ENCODE data around the gene SLC6A1.

The SLC6A1 gene

GRCh38 chr3:10978956-10979355 lies 13.6 kb upstream of the SLC6A1 start:
- H3K27ac ChIP-seq (ENCODE audit: low read depth, low read length, poor library complexity, severe bottlenecking) = no peak overlapping the region
- H3K9me3 ChIP-seq (ENCODE audit: low read length) = no peaks in the 10 kb centered on the region
- no peaks in the 10 kb centered on the region for H3K36me3 ChIP-seq (ENCODE audit: insufficient read depth, low read length)
- no peak overlapping the region for H3K4me3 ChIP-seq (ENCODE audit: low read depth, low read length, poor library complexity, severe bottlenecking)
- no peak overlapping the region for H3K9ac ChIP-seq (ENCODE audit: low read length)
- H3K4me2 ChIP-seq (ENCODE audit: low read length) = no peak overlapping the region
- TF ChIP-seq EZH2 (IDR thresholded peaks at IDR 0.05; ENCODE audit: borderline replicate concordance, low read length) (no peak), CTCF (IDR thresholded peaks at IDR 0.05; ENCODE audit: low read length) (no peak)
- no peaks in the 10 kb centered on the region for H4K20me1 ChIP-seq (ENCODE audit: insufficient read depth, low read length)
- H3K9me2 ChIP-seq (ENCODE audit: low read depth, low read length) = no peaks in the 10 kb centered on the region
- H3F3A ChIP-seq (ENCODE audit: insufficient read depth, low read length) = no peaks in the 10 kb centered on the region
- no peak overlapping the region for H2AFZ ChIP-seq (ENCODE audit: low read length)
- H3K79me2 ChIP-seq (ENCODE audit: insufficient read depth, low read length) = no peaks in the 10 kb centered on the region
- no peaks in the 10 kb centered on the region for H3K4me1 ChIP-seq (ENCODE audit: insufficient read depth, low read length, severe bottlenecking)
- no peaks in the 10 kb centered on the region for H3K27me3 ChIP-seq (ENCODE audit: insufficient read depth, low read length)

GRCh38 chr3:10980312-10980711 lies 12.2 kb upstream of the SLC6A1 start:
- no peaks in the 10 kb centered on the region for H3K9me2 ChIP-seq (ENCODE audit: low read depth, low read length)
- H3K4me2 ChIP-seq (ENCODE audit: low read length) = no peak overlapping the region
- H3K9me3 ChIP-seq (ENCODE audit: low read length) = no peaks in the 10 kb centered on the region
- no peaks in the 10 kb centered on the region for H3K27me3 ChIP-seq (ENCODE audit: insufficient read depth, low read length)
- no peak for TF ChIP-seq EZH2 (IDR thresholded peaks at IDR 0.05; ENCODE audit: borderline replicate concordance, low read length)
- TF ChIP-seq CTCF (IDR thresholded peaks at IDR 0.05; ENCODE audit: low read length) = no peak
- H3F3A ChIP-seq (ENCODE audit: insufficient read depth, low read length) = no peaks in the 10 kb centered on the region
- H2AFZ ChIP-seq (ENCODE audit: low read length) = no peak overlapping the region
- no peak overlapping the region for H3K9ac ChIP-seq (ENCODE audit: low read length)
- no peaks in the 10 kb centered on the region for H4K20me1 ChIP-seq (ENCODE audit: insufficient read depth, low read length)
- H3K4me1 ChIP-seq (ENCODE audit: insufficient read depth, low read length, severe bottlenecking) = no peaks in the 10 kb centered on the region
- no peaks in the 10 kb centered on the region for H3K79me2 ChIP-seq (ENCODE audit: insufficient read depth, low read length)
- H3K36me3 ChIP-seq (ENCODE audit: insufficient read depth, low read length) = no peaks in the 10 kb centered on the region
- H3K27ac ChIP-seq (ENCODE audit: low read depth, low read length, poor library complexity, severe bottlenecking) = no peak overlapping the region
- no peak overlapping the region for H3K4me3 ChIP-seq (ENCODE audit: low read depth, low read length, poor library complexity, severe bottlenecking)

GRCh38 chr3:10981031-10981430 lies 11.5 kb upstream of the SLC6A1 start:
- H3F3A ChIP-seq (ENCODE audit: insufficient read depth, low read length) = no peaks in the 10 kb centered on the region
- H3K9me3 ChIP-seq (ENCODE audit: low read length) = no peaks in the 10 kb centered on the region
- H3K27ac ChIP-seq (ENCODE audit: low read depth, low read length, poor library complexity, severe bottlenecking) = no peak overlapping the region
- no peaks in the 10 kb centered on the region for H3K4me1 ChIP-seq (ENCODE audit: insufficient read depth, low read length, severe bottlenecking)
- no peaks in the 10 kb centered on the region for H3K79me2 ChIP-seq (ENCODE audit: insufficient read depth, low read length)
- H3K36me3 ChIP-seq (ENCODE audit: insufficient read depth, low read length) = no peaks in the 10 kb centered on the region
- H2AFZ ChIP-seq (ENCODE audit: low read length) = no peak overlapping the region
- no peaks in the 10 kb centered on the region for H3K27me3 ChIP-seq (ENCODE audit: insufficient read depth, low read length)
- no peak for TF ChIP-seq EZH2 (IDR thresholded peaks at IDR 0.05; ENCODE audit: borderline replicate concordance, low read length)
- no peak for TF ChIP-seq CTCF (IDR thresholded peaks at IDR 0.05; ENCODE audit: low read length)
- no peaks in the 10 kb centered on the region for H4K20me1 ChIP-seq (ENCODE audit: insufficient read depth, low read length)
- no peak overlapping the region for H3K9ac ChIP-seq (ENCODE audit: low read length)
- H3K4me3 ChIP-seq (ENCODE audit: low read depth, low read length, poor library complexity, severe bottlenecking) = no peak overlapping the region
- H3K4me2 ChIP-seq (ENCODE audit: low read length) = no peak overlapping the region
- no peaks in the 10 kb centered on the region for H3K9me2 ChIP-seq (ENCODE audit: low read depth, low read length)

Data from OCI-LY1 (cell line).